Mucosa of rectum (tissue), 2 donors: ENCODE data around the gene TMTC2.
"Not testable (repeated sequence)": the region's sequence is repeated elsewhere in the genome, so short reads cannot be mapped to it uniquely, and the experiment has no call there.

Source experiments
- H3K27ac ChIP-seq, 2 donors: one replicate each; pipeline ENCODE4 v1.7.0; 2013; ENCODE audit warnings: inconsistent platforms in 2 of 2, low read depth in 2 of 2, low read length in 2 of 2
- H3K27me3 ChIP-seq, 2 donors: one replicate each; pipeline ENCODE4 v1.7.0; 2013; ENCODE audit warnings: low read length in 2 of 2; ENCODE audit not compliant: control insufficient read depth in 2 of 2, insufficient read depth in 2 of 2
- H3K36me3 ChIP-seq, 2 donors: one replicate each; pipeline ENCODE4 v1.7.0; 2013; ENCODE audit warnings: low read length in 2 of 2; ENCODE audit not compliant: control insufficient read depth in 2 of 2, insufficient read depth in 2 of 2
- H3K4me1 ChIP-seq, 2 donors: one replicate each; pipeline ENCODE4 v1.7.0; 2013; ENCODE audit warnings: low read length in 2 of 2, mild to moderate bottlenecking in 1 of 2; ENCODE audit not compliant: control insufficient read depth in 2 of 2, insufficient read depth in 2 of 2
- H3K4me3 ChIP-seq, 2 donors: one replicate each; pipeline ENCODE4 v1.7.0; 2013; ENCODE audit warnings: low read length in 2 of 2
- H3K9ac ChIP-seq, 2 donors: one replicate each; pipeline ENCODE4 v1.7.0; 2013; ENCODE audit warnings: low read length in 2 of 2, low read depth in 1 of 2, mild to moderate bottlenecking in 1 of 2
- H3K9me3 ChIP-seq, 2 donors: one replicate each; pipeline ENCODE4 v1.7.0; 2013; ENCODE audit warnings: low read length in 2 of 2; ENCODE audit not compliant: control insufficient read depth in 2 of 2
- donor health status: healthy.
- donor health status: Normal muscosa, but diverticular disease.

The TMTC2 gene

GRCh38 chr12:83097643-83098342 is 411.1 kb downstream of the TMTC2 start:
- no peaks in the 10 kb centered on the region for H3K9me3 ChIP-seq

GRCh38 chr12:83099436-83099835 is 412.7 kb downstream of the TMTC2 start:
- no peaks in the 10 kb centered on the region for H3K27me3 ChIP-seq
- no peak overlapping the region for H3K27ac ChIP-seq

More at GRCh38 chr12:83097643-83098342, 411.1 kb downstream of the TMTC2 start:
- Histone ChIP-seq H3K36me3 (no peaks in the 10 kb centered on the region), H3K9ac (no peak overlapping the region), H3K27ac (no peak overlapping the region), H3K4me3 (no peak overlapping the region), H3K4me1 (no peaks in the 10 kb centered on the region), H3K27me3 (no peaks in the 10 kb centered on the region)

GRCh38 chr12:83102499-83102898 is 415.8 kb downstream of the TMTC2 start:
- H3K9ac ChIP-seq = no peak overlapping the region
- no peaks in the 10 kb centered on the region for H3K9me3 ChIP-seq
- no peaks in the 10 kb centered on the region for H3K4me1 ChIP-seq
- no peak overlapping the region for H3K4me3 ChIP-seq
- no peak overlapping the region for H3K27ac ChIP-seq
- H3K36me3 ChIP-seq = no peaks in the 10 kb centered on the region
- no peaks in the 10 kb centered on the region for H3K27me3 ChIP-seq

More at GRCh38 chr12:83099436-83099835, 412.7 kb downstream of the TMTC2 start:
- Histone ChIP-seq H3K4me1 (no peaks in the 10 kb centered on the region), H3K9ac (no peak overlapping the region), H3K36me3 (no peaks in the 10 kb centered on the region), H3K9me3 (no peaks in the 10 kb centered on the region), H3K4me3 (no peak overlapping the region)

GRCh38 chr12:83106873-83107272 is 420.2 kb downstream of the TMTC2 start:
- H3K4me1 ChIP-seq = no peaks in the 10 kb centered on the region
- H3K27ac ChIP-seq = no peak overlapping the region
- H3K9me3 ChIP-seq = no peaks in the 10 kb centered on the region
- H3K36me3 ChIP-seq = no peaks in the 10 kb centered on the region
- H3K27me3 ChIP-seq = no peaks in the 10 kb centered on the region
- no peak overlapping the region for H3K4me3 ChIP-seq
- no peak overlapping the region for H3K9ac ChIP-seq

- H3K4me1 ChIP-seq = no peaks in the 10 kb centered on the region
- no peaks in the 10 kb centered on the region for H3K27me3 ChIP-seq
- H3K9me3 ChIP-seq = no peaks in the 10 kb centered on the region
- H3K27ac ChIP-seq = no peak overlapping the region
- no peaks in the 10 kb centered on the region for H3K36me3 ChIP-seq
- no peak overlapping the region for H3K4me3 ChIP-seq
- H3K9ac ChIP-seq = no peak overlapping the region
Observed at GRCh38 chr12:83110424-83110823, 423.7 kb downstream of the TMTC2 start.

GRCh38 chr12:83113945-83114344 is 427.2 kb downstream of the TMTC2 start:
- no peaks in the 10 kb centered on the region for H3K9me3 ChIP-seq
- H3K27me3 ChIP-seq = no peaks in the 10 kb centered on the region
- H3K9ac ChIP-seq = no peak overlapping the region
- H3K36me3 ChIP-seq = no peaks in the 10 kb centered on the region
- no peaks in the 10 kb centered on the region for H3K4me1 ChIP-seq
- no peak overlapping the region for H3K4me3 ChIP-seq
- no peak overlapping the region for H3K27ac ChIP-seq

GRCh38 chr12:83114966-83115365 is 428.3 kb downstream of the TMTC2 start:
- Histone ChIP-seq H3K27me3 (no peaks in the 10 kb centered on the region), H3K36me3 (no peaks in the 10 kb centered on the region), H3K9ac (no peak overlapping the region), H3K4me3 (no peak overlapping the region), H3K9me3 (no peaks in the 10 kb centered on the region), H3K27ac (no peak overlapping the region), H3K4me1 (no peaks in the 10 kb centered on the region)

GRCh38 chr12:83117926-83118325 is 431.2 kb downstream of the TMTC2 start:
- not testable (repeated sequence) for H3K27me3 ChIP-seq, H3K27ac ChIP-seq, H3K36me3 ChIP-seq, H3K4me1 ChIP-seq, H3K4me3 ChIP-seq, H3K9me3 ChIP-seq, H3K9ac ChIP-seq

- H3K27ac ChIP-seq = no peak overlapping the region
- no peaks in the 10 kb centered on the region for H3K4me1 ChIP-seq
- no peaks in the 10 kb centered on the region for H3K36me3 ChIP-seq
- no peak overlapping the region for H3K9ac ChIP-seq
- H3K4me3 ChIP-seq = no peak overlapping the region
- H3K27me3 ChIP-seq = no peaks in the 10 kb centered on the region
- no peaks in the 10 kb centered on the region for H3K9me3 ChIP-seq
Observed at GRCh38 chr12:83121897-83122622, 435.4 kb downstream of the TMTC2 start.

GRCh38 chr12:83122623-83122934 is 435.9 kb downstream of the TMTC2 start:
- Histone ChIP-seq H3K9ac (no peak overlapping the region), H3K27me3 (no peaks in the 10 kb centered on the region), H3K9me3 (no peaks in the 10 kb centered on the region), H3K36me3 (no peaks in the 10 kb centered on the region), H3K27ac (no peak overlapping the region), H3K4me3 (no peak overlapping the region), H3K4me1 (no peaks in the 10 kb centered on the region)
